Activated CD4-positive, alpha-beta T cell treated with anti-CD3 and anti-CD28 coated beads, Interleukin-2, amount 50 U/mL, for 48 hours (primary cell): Measurements from ENCODE around the gene INHBC.
"Not testable (repeated sequence)": the region's sequence is repeated elsewhere in the genome, so short reads cannot be mapped to it uniquely, and the experiment has no call there.

Experiments
- DNase-seq, 2 experiments: peaks; one replicate each; pipeline ENCODE4 v3.0.0-alpha.2; 2020

Gene INHBC

DNA sequence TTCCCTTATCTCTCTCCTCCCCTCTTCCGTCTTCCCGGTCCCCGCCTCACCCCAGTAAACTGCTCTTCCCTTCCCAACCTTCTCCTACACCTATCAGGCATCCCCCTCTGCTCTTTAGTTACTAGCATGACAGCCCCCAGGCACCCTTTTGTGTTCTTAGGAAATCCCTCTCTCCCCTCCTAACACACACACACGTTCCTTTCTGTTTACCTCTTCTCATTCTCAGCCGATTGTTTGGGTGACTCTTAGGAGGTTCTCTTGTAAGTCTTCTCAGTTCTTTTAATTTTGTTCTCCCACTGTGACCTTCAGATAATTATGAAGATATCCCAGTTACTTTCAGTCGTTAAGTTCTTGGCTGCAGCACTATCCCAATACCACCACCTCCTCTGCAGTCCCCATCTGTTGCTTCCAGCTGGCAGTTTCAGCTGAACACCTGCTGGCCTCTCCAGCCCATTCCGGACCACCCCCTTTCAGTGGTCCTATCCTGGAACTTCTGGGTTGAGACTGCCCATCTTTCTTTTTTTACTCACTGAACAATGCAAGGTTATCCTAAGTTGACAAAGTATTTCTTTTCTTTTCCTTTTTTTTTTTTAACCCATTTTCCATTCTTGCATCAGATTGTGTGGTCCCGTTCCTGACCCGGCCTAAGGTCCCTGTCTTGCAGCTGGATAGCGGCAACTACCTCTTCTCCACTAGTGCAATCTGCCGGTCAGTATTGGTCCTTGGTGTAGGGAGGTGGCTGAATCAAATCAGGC is 54.0 kb downstream of the INHBC start:
- no peak for DNase-seq

DNA sequence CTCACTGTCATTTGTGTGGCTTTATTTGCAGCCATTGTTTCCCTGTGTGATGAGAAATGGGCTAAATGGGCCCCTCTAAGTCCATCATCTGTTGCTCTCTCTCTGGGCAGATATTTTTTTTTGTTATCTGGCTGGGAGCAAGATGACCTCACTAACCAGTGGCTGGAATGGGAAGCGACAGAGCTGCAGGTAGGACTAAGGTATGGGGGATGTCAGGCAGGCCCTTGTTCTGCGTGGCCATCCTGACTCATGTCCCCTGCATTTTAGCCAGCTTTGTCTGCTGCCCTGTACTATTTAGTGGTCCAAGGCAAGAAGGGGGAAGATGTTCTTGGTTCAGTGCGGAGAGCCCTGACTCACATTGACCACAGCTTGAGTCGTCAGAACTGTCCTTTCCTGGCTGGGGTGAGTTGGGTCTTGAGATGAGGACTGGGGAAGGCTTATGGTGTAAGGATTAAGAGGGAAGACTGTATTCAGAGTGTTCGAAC is 54.6 kb downstream of the INHBC start:
- no peak for DNase-seq

DNA sequence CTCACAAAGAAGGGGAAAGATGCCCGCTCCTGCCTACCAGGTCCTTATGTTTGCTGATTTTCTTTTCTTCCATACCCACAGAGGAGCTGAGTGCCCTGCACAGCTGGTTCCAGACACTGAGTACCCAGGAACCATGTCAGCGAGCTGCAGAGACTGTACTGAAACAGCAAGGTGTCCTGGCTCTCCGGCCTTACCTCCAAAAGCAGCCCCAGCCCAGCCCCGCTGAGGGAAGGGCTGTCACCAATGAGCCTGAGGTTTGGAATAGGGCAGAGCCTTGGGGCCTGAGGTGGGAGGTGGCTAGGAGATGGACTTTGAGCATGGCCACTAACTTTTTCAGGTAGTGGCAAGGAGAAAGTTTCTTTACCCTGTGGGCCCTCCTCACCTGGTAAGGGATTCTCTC is 55.5 kb downstream of the INHBC start:
- DNase-seq: no peak

DNA sequence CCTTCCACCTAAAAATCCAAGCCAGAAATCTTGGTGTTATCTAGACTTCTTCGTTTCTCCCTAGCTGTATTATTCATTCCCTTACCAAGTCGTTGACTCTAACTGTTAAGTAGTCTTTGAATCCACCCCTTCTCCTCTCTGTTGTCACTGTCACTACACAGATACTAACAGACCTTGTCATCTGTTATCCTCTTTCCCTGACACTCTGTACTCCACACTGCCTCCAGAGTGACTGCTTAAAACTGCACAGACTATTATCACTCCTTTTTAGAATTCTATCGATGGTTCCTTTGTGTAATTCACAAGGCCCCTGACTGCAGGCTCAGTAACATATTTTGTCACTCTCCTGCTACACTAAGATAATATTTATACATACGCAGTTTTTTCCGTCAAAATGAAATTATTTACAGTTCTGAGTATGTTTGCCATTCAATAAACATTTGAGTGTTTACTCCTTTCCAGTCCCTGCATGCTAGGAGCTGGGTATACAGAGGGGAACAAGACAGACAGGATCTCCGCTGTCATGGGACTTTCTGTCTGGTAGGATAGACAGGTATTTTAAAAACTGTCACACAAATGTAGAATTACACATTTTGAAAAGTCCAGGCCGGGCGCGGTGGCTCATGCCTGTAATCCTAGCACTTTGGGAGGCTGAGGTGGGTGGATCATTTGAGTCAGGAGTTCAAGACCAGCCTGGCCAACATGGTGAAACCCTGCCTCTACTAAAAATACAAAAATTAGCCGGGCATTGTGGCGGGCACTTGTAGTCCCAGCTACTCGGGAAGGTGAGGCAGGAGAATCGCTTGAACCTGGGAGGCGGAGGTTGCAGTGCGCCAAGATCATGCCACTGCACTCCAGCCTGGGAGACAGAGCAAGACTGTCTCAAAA is 57.1 kb downstream of the INHBC start:
- no peak for DNase-seq

DNA sequence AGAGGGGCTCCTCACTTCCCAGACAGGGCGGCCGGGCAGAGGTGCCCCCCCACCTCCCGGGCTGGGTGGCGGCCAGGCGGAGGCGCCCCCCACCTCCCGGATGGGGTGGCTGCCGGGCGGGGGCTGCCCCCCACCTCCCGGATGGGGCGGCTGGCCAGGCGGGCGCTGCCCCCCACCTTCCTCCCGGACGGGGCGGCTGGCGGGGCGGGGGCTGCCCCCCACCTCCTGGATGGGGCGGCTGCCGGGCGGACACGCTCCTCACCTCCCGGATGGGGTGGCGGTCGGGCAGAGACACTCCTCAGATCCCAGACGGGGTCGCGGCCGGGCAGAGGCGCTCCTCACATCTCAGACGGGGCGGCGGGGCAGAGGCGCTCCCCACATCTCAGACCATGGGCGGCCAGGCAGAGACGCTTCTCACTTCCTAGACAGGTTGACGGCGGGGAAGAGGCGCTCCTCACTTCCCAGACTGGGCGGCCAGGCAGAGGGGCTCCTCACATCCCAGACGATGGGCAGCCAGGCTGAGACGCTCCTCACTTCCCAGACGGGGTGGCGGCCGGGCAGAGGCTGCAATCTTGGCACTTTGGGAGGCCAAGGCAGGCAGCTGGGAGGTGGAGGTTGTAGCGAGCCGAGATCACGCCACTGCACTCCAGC is 60.6 kb downstream of the INHBC start:
- DNase-seq: not testable (repeated sequence)

DNA sequence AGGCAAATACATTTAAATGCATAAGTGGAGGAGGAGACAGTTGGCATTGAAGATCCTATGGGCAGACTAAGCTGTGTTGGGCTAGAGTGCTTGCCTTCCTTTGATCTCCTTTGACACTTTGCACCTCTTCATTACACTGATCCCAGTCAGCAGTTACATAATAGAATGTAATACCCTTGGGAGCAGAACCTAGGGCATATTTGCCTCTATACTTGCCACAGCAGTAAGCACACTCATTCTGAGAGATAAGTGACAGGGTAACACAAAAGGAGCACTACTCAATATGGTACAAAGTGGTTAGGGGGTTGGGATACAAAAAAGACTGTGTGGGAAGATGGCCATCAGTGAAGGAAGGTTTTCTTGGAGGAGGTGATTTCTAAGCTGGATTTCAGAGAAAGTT is 62.2 kb downstream of the INHBC start:
- no peak for DNase-seq

DNA sequence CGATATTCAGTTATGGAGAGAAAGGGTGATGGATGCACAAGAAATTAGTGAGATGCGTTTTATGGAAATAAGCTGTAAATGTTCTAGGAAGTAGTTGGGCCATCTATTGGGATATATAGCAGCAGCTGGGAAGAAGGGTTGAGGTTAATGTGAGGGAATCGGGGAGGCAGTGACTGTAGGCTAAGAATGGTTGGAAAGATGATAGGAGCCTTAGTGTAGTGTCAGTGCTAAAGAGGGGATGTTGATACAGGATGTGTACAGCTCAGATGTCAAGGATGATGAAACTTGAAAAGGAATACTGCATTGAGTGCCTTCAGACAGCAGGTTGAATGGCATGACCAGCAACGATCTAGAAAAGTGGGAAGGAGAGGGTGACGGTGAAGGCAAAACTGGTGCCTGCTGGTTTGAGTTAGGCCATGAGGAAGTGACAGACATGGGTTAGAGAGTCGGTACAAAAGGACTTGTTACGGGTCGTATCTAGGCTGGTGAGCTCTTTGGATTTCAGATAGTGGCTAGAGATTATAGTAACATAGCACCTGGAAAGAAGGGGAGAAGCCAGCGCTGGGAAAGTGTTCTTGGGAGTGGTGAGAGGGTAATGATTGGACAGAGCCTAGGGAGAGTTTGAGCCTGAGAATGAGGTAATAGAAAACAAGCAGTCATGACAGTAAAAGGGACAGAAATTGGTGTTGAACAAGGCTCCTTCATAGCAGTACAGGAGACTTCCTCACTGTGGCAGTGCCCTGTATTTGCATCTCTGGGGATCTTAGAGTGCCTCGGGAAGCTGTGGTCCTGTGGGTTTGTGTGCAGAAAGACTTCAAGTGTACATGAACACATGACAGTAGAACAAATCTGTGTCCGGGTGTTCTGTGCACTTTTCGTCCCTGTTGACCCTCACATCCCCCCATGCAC is 62.9 kb downstream of the INHBC start:
- DNase-seq: no peak

DNA sequence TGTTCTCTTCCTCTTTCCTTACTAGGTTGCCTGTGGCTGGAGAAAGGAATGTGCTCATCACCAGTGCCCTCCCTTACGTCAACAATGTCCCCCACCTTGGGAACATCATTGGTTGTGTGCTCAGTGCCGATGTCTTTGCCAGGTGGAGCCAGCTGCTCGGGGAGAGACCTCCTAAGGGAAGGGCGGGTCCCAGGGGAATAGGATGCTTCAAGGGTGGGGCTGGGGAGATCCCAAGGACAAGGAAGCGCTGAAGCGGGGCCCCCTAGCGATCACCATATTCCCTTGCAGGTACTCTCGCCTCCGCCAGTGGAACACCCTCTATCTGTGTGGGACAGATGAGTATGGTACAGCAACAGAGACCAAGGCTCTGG is 63.5 kb downstream of the INHBC start:
- DNase-seq: no peak

DNA sequence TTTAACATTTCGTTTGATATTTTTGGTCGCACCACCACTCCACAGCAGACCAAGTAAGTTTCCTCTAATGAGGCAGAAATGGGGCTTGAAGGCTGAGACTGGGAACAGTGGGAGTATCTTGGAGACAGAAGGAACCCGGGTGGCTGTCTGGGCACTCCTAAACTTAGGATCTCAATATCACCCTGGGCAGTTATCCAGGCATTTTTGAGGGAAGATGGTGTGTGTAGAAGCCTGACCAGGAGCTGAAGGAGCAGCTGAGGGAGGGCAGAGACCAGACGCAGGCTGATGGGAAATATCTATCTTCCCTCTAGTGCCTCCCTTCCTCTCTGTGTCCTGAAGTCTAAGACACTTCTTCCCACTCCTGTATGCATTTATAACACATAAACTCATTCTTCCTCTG is 64.0 kb downstream of the INHBC start:
- DNase-seq: no peak

DNA sequence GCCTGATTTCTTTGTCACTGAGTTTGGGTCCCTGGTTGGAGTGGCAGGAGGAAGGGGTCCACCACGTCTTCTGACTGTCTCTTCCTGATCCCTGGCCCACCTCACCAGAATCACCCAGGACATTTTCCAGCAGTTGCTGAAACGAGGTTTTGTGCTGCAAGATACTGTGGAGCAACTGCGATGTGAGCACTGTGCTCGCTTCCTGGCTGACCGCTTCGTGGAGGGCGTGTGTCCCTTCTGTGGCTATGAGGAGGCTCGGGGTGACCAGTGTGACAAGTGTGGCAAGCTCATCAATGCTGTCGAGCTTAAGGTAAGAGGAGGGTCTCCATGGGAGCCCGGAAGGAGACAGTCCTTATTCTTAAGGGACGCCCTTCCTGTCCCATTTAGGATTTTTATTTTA is 65.6 kb downstream of the INHBC start:
- DNase-seq: no peak
